ENCODE data around the gene CST7.

CST7 gene

DNA sequence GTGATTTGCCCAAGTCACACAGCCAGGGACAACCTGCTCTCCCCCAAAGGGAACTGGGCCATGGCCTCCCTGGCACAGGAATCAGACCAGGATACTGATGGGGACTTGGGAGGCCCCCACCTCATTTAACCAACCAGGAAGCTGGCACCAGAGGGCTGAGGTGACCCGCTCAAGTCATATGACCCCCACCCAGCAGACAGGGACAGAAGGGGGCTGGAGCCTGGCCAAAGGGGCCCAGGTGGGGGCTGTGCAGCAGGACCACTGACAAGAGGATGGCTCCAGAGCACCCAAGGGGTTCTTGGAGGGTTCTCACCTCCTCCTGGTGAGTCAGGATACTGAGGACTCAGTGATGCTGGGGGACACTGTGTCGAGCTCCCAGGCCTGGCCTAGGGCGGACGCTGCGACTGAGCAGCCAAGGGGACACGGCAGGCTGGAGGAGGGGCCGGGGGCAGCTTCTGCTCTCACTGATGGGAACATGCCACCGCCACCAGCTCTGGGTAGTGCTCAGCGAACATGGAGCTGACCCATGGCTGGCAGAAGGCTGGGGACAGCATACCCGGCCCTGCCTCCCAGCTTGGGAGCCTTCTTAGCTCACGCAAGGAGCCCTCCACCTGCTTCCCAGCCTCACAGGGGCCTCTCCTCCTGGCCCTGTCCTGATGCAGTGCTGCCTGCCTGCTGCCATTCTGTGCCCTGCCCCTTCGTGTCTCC is 1.2 kb downstream of the CST7 start:
- Histone ChIP-seq H3K4me3 (ENCODE audit: low read length in 2 of 2) (peak overlapping the region; percentile 50 to 56), H3K9ac (ENCODE audit: low read depth in 1 of 2, low read length in 2 of 2) (peak overlapping the region in 1 of 2 donors; percentile 38), H3K27ac (ENCODE audit: low read depth in 2 of 2, low read length in 2 of 2) (peak overlapping the region; percentile 58 to 61), H3K36me3 (ENCODE audit: control insufficient read depth in 2 of 2, insufficient read depth in 2 of 2, low read length in 2 of 2) (no peaks in the 10 kb centered on the region), H3K4me1 (ENCODE audit: control insufficient read depth in 2 of 2, insufficient read depth in 2 of 2, low read length in 2 of 2) (no peaks in the 10 kb centered on the region), H3K27me3 (ENCODE audit: control insufficient read depth in 2 of 2, insufficient read depth in 2 of 2, low read length in 2 of 2) (no peaks in the 10 kb centered on the region), H3K9me3 (ENCODE audit: control insufficient read depth in 2 of 2, low read length in 2 of 2) (no peaks in the 10 kb centered on the region)

DNA sequence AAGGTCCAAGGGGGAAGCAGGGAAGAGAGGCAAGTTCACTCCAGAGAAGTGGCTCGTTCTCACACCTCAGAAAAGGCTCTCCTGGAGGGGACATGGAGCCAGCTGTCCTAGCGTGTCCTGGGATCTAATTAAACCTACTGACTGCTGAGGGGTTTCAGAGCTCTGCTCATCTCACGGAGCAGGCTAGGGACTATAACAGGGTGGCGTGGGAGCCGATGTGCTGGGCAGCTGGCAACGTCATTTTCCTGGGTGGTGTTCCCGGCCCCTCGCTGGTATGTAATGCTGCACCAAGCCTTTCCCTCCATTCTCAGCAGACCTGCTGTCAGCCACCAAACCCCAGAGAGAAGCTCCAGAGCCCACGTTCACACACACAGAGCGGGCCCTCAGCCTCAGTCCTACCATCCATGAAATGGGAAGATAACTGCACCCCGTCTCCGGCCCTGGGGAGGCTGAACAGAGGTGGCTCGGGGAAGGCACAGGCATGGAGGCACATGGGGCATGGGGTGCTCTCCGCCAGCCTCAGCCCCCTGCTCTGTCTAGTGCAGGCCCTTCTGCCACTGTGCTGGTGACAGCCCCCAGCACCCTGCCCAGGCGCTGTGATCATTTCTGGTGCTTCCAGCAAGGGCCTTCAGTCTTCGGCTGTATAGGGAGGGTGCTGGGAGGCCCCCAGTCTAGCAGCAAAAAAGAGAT is 1.9 kb downstream of the CST7 start:
- Histone ChIP-seq H3K27ac (ENCODE audit: low read depth in 2 of 2, low read length in 2 of 2) (no peak overlapping the region), H3K4me1 (ENCODE audit: control insufficient read depth in 2 of 2, insufficient read depth in 2 of 2, low read length in 2 of 2) (peaks cover 0 to 2% of the 10 kb centered on the region in 2 donors), H3K4me3 (ENCODE audit: low read length in 2 of 2) (no peak overlapping the region), H3K9ac (ENCODE audit: low read depth in 1 of 2, low read length in 2 of 2) (no peak overlapping the region), H3K36me3 (ENCODE audit: control insufficient read depth in 2 of 2, insufficient read depth in 2 of 2, low read length in 2 of 2) (no peaks in the 10 kb centered on the region), H3K9me3 (ENCODE audit: control insufficient read depth in 2 of 2, low read length in 2 of 2) (no peaks in the 10 kb centered on the region), H3K27me3 (ENCODE audit: control insufficient read depth in 2 of 2, insufficient read depth in 2 of 2, low read length in 2 of 2) (no peaks in the 10 kb centered on the region)

DNA sequence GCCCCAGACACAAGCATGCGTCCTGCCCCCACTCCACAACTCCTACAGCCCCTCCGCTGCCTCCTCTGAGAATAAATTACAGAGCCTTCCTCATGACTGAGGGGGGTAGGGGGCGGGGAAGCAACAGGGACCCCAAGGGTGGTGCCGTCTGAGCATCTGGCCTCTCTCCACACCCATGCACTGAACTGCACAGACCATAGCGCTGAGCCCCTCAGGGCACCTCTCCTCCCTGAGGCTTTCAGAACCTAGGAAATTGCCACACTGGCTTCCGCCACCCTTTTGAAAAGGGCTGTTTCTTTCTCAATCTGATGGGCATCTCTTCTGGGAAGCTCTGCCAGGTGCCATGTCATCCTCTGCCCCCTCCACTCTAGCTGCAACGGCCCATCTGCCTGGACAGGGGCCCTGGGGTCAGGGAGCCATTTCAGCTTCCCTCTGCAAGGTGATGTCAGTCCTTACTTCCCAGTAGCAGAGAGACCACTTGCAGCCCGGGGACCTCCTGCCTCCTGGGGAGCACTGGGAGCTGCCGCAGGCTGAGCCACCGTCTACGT is 2.5 kb downstream of the CST7 start:
- no peak overlapping the region for H3K27ac ChIP-seq (ENCODE audit: low read depth in 2 of 2, low read length in 2 of 2)
- H3K9me3 ChIP-seq (ENCODE audit: control insufficient read depth in 2 of 2, low read length in 2 of 2) = no peaks in the 10 kb centered on the region
- peaks cover 0 to 2% of the 10 kb centered on the region in 2 donors for H3K4me1 ChIP-seq (ENCODE audit: control insufficient read depth in 2 of 2, insufficient read depth in 2 of 2, low read length in 2 of 2)
- no peak overlapping the region for H3K4me3 ChIP-seq (ENCODE audit: low read length in 2 of 2)
- peaks cover 0 to 1% of the 10 kb centered on the region in 2 donors for H3K36me3 ChIP-seq (ENCODE audit: control insufficient read depth in 2 of 2, insufficient read depth in 2 of 2, low read length in 2 of 2)
- H3K9ac ChIP-seq (ENCODE audit: low read depth in 1 of 2, low read length in 2 of 2) = no peak overlapping the region
- no peaks in the 10 kb centered on the region for H3K27me3 ChIP-seq (ENCODE audit: control insufficient read depth in 2 of 2, insufficient read depth in 2 of 2, low read length in 2 of 2)

DNA sequence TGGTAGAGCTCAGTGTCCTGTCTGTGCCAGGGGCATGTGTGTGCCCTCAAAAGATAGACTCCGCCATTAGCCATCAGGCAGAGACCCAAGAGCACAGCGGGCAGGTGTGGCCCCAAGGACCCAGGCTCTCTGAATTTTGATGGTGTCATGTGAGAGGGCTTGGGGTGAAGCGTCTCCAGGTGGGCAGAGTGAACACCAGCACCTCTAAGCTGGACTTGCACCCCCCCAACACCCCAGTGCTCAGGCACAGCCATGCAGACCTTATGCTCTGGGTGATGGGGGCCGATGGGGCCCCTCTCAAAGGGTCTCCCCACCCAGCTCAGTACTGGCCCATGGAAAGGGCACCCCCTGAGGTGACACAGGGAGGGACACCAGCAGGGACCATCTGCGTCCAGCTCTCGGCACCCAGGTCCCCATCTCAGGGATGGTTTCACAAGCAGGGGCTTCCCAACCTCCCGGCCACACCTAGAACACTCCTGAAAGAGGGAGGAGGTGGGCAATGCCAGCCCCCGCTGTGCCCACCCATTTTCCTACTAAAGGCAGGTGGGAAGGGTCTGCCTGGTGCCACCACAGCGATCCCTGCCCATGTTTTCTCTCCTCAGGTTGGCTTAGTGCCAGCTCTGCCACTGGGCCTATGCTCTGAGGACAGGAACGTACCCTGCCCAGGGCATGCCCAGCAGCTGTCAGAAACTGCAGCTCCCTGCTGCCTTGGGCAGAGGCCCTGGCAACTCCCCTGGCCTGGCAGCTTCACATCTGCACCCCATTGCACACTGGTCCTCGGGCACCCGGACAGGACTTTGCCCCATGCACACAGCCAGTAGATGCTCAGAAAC is 3.5 kb downstream of the CST7 start:
- Histone ChIP-seq H3K27me3 (ENCODE audit: control insufficient read depth in 2 of 2, insufficient read depth in 2 of 2, low read length in 2 of 2) (no peaks in the 10 kb centered on the region), H3K9ac (ENCODE audit: low read depth in 1 of 2, low read length in 2 of 2) (no peak overlapping the region), H3K4me3 (ENCODE audit: low read length in 2 of 2) (no peak overlapping the region), H3K27ac (ENCODE audit: low read depth in 2 of 2, low read length in 2 of 2) (no peak overlapping the region), H3K4me1 (ENCODE audit: control insufficient read depth in 2 of 2, insufficient read depth in 2 of 2, low read length in 2 of 2) (peaks cover 0 to 2% of the 10 kb centered on the region in 2 donors), H3K36me3 (ENCODE audit: control insufficient read depth in 2 of 2, insufficient read depth in 2 of 2, low read length in 2 of 2) (peaks cover 0 to 2% of the 10 kb centered on the region in 2 donors), H3K9me3 (ENCODE audit: control insufficient read depth in 2 of 2, low read length in 2 of 2) (no peaks in the 10 kb centered on the region)

DNA sequence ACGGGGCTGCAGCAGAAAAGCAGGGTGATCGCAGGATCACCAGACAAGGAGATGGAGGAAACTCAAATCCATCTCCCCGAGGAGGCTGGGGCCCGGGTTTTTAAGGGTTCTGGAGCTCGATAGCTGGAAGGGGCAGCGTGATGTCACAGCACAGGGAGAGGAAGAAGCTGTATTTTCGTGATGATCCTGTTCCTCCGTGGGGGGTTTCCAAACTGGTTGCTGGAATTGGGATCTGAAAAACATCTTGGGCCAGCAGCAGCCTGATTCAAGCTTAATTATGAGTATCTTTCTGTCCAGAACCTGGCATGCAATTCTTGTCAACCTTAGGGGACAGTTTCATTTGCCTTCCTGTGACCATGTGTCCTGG is 4.1 kb downstream of the CST7 start:
- Histone ChIP-seq H3K9ac (ENCODE audit: low read depth in 1 of 2, low read length in 2 of 2) (no peak overlapping the region), H3K27ac (ENCODE audit: low read depth in 2 of 2, low read length in 2 of 2) (no peak overlapping the region), H3K27me3 (ENCODE audit: control insufficient read depth in 2 of 2, insufficient read depth in 2 of 2, low read length in 2 of 2) (no peaks in the 10 kb centered on the region), H3K4me3 (ENCODE audit: low read length in 2 of 2) (no peak overlapping the region), H3K36me3 (ENCODE audit: control insufficient read depth in 2 of 2, insufficient read depth in 2 of 2, low read length in 2 of 2) (peaks cover 0 to 7% of the 10 kb centered on the region in 2 donors), H3K9me3 (ENCODE audit: control insufficient read depth in 2 of 2, low read length in 2 of 2) (no peaks in the 10 kb centered on the region), H3K4me1 (ENCODE audit: control insufficient read depth in 2 of 2, insufficient read depth in 2 of 2, low read length in 2 of 2) (peaks cover 0 to 2% of the 10 kb centered on the region in 2 donors)

DNA sequence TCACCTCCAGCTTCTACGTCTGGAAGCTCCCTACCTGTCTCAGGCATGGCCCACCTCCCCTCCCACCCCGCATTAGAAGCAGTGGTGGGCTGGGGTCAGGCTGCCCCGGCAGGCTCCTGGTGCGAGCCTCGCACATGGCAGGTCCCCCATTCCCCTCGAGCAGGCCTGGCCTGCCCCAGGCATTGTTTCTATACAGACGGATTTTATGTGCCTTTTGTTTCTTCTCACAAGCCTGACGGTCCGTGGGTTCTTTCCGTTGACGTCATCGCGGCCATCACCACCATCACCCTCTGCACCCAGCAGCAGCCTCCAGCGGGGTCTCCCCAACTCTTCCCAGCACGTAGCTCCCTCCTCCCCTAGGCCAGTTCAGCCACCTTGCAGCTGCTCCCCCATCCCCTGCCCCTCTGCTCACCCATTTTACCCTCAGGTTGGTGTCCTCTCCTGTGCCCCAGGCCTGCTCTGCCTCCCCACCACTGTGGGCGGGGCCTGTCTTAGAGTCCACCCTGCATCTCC is 4.6 kb downstream of the CST7 start:
- H3K27ac ChIP-seq (ENCODE audit: low read depth in 2 of 2, low read length in 2 of 2) = peak overlapping the region in 1 of 2 donors; percentile 38
- H3K4me1 ChIP-seq (ENCODE audit: control insufficient read depth in 2 of 2, insufficient read depth in 2 of 2, low read length in 2 of 2) = peaks cover 0 to 2% of the 10 kb centered on the region in 2 donors
- no peak overlapping the region for H3K4me3 ChIP-seq (ENCODE audit: low read length in 2 of 2)

DNA sequence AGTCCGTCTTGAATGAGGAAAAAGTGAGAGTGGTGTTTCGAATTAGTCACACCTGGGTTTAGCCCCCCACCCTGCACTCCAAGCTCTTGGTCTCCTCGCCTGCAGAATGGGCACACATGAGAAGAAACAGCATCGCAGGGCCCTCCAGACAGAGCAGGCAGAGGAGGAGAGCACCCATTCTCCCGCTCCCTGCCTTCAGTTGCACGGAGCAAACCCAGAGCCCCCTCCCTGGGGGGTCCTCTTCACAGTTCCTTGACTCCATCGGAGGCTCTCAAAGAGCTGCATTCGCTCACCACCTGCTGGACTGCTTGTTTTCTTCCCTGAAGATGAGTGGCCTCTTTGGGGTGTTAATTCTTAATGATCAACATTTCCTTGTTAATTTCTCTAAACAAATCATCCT is 5.1 kb downstream of the CST7 start:
- peaks cover 0 to 2% of the 10 kb centered on the region in 2 donors for H3K4me1 ChIP-seq (ENCODE audit: control insufficient read depth in 2 of 2, insufficient read depth in 2 of 2, low read length in 2 of 2)
- no peak overlapping the region for H3K4me3 ChIP-seq (ENCODE audit: low read length in 2 of 2)
- peak overlapping the region in 1 of 2 donors; percentile 38 for H3K27ac ChIP-seq (ENCODE audit: low read depth in 2 of 2, low read length in 2 of 2)
- no peaks in the 10 kb centered on the region for H3K9me3 ChIP-seq (ENCODE audit: control insufficient read depth in 2 of 2, low read length in 2 of 2)
- no peaks in the 10 kb centered on the region for H3K27me3 ChIP-seq (ENCODE audit: control insufficient read depth in 2 of 2, insufficient read depth in 2 of 2, low read length in 2 of 2)
- peaks cover 0 to 12% of the 10 kb centered on the region in 2 donors for H3K36me3 ChIP-seq (ENCODE audit: control insufficient read depth in 2 of 2, insufficient read depth in 2 of 2, low read length in 2 of 2)
- no peak overlapping the region for H3K9ac ChIP-seq (ENCODE audit: low read depth in 1 of 2, low read length in 2 of 2)

More for the DNA sequence above, 4.6 kb downstream of the CST7 start:
- Histone ChIP-seq H3K36me3 (ENCODE audit: control insufficient read depth in 2 of 2, insufficient read depth in 2 of 2, low read length in 2 of 2) (peaks cover 0 to 10% of the 10 kb centered on the region in 2 donors), H3K27me3 (ENCODE audit: control insufficient read depth in 2 of 2, insufficient read depth in 2 of 2, low read length in 2 of 2) (no peaks in the 10 kb centered on the region), H3K9ac (ENCODE audit: low read depth in 1 of 2, low read length in 2 of 2) (no peak overlapping the region), H3K9me3 (ENCODE audit: control insufficient read depth in 2 of 2, low read length in 2 of 2) (no peaks in the 10 kb centered on the region)

DNA sequence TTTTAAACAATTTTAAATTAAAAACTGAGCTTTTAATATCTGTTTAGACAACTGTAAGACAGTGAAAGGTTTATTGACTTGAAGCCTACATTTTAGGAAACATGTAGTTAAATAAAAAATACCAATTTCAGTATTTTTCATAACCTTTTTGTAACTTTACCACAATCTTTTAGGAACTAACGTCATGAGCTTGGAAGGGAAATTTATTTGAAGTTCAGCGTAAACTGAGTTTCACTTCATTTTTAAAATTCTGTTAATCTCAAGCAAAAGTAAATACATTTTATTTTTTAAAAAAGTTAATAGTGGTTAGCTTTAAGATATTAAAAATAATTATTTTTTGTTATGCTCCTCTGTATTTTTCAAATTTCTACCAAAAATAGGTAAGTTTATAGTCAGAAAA is 5.5 kb downstream of the CST7 start:
- Histone ChIP-seq H3K36me3 (ENCODE audit: control insufficient read depth in 2 of 2, insufficient read depth in 2 of 2, low read length in 2 of 2) (peaks cover 0 to 15% of the 10 kb centered on the region in 2 donors), H3K9ac (ENCODE audit: low read depth in 1 of 2, low read length in 2 of 2) (no peak overlapping the region), H3K27ac (ENCODE audit: low read depth in 2 of 2, low read length in 2 of 2) (no peak overlapping the region), H3K4me1 (ENCODE audit: control insufficient read depth in 2 of 2, insufficient read depth in 2 of 2, low read length in 2 of 2) (peaks cover 0 to 2% of the 10 kb centered on the region in 2 donors), H3K27me3 (ENCODE audit: control insufficient read depth in 2 of 2, insufficient read depth in 2 of 2, low read length in 2 of 2) (no peaks in the 10 kb centered on the region), H3K9me3 (ENCODE audit: control insufficient read depth in 2 of 2, low read length in 2 of 2) (no peaks in the 10 kb centered on the region), H3K4me3 (ENCODE audit: low read length in 2 of 2) (no peak overlapping the region)

DNA sequence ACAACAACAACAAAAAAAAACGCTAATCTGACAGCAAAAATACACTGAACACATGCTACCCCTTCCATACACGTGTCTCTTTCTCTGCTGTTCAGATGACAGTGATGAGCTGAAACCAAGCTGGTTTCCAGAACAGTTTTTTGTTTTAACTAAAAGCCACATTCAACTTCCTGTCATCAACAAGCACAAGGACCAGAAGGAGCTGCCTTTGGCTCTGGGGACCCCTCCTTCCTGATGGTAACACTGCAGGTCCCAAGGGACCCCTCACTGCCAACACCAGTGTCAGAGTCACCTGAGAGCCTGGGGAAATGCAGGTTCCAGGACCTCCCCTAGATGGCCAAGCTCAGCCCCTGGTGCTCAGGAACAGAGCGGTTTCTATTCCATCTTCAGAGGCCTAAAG is 6.0 kb downstream of the CST7 start:
- Histone ChIP-seq H3K27me3 (ENCODE audit: control insufficient read depth in 2 of 2, insufficient read depth in 2 of 2, low read length in 2 of 2) (no peaks in the 10 kb centered on the region), H3K9me3 (ENCODE audit: control insufficient read depth in 2 of 2, low read length in 2 of 2) (no peaks in the 10 kb centered on the region), H3K4me1 (ENCODE audit: control insufficient read depth in 2 of 2, insufficient read depth in 2 of 2, low read length in 2 of 2) (peaks cover 0 to 2% of the 10 kb centered on the region in 2 donors), H3K36me3 (ENCODE audit: control insufficient read depth in 2 of 2, insufficient read depth in 2 of 2, low read length in 2 of 2) (peaks cover 0 to 16% of the 10 kb centered on the region in 2 donors), H3K9ac (ENCODE audit: low read depth in 1 of 2, low read length in 2 of 2) (no peak overlapping the region), H3K27ac (ENCODE audit: low read depth in 2 of 2, low read length in 2 of 2) (no peak overlapping the region), H3K4me3 (ENCODE audit: low read length in 2 of 2) (no peak overlapping the region)
